Measurements from ENCODE around the gene FANCE. TPM values are rescaled to one million over a fixed set of nuclear protein-coding genes. Genes with fewer than 3 reads are reported as not detected.

Gene FANCE
- total RNA-seq, result 8.7 and 9.0 TPM in 2 replicates
- 3.7 and 4.1 TPM in 2 replicates for polyA plus RNA-seq

GRCh38 chr6:35452183-35453090 lies at the start of gene FANCE:
Gene FANCE (plus strand): TSS chr6:35452338. CDS start chr6:35452546, 208 bp downstream.
- WGBS (ENCODE audit: low lambda C conversion rate, missing lambda C conversion rate), result 3% methylated on average over 67 of the region's 87 CpGs
- no peaks in the 10 kb centered on the region for H4K20me1 ChIP-seq (ENCODE audit: insufficient read depth, poor library complexity, severe bottlenecking)
- H3K4me1 ChIP-seq (ENCODE audit: insufficient read depth), result peaks cover 16% of the 10 kb centered on the region
- TF ChIP-seq EZH2phosphoT487 (IDR thresholded peaks at IDR 0.05; ENCODE audit: low read depth, severe bottlenecking, unreplicated experiment) (no peak), EZH2 (IDR thresholded peaks at IDR 0.05; ENCODE audit: borderline replicate concordance) (no peak)
- TF ChIP-seq, protein P1, sequence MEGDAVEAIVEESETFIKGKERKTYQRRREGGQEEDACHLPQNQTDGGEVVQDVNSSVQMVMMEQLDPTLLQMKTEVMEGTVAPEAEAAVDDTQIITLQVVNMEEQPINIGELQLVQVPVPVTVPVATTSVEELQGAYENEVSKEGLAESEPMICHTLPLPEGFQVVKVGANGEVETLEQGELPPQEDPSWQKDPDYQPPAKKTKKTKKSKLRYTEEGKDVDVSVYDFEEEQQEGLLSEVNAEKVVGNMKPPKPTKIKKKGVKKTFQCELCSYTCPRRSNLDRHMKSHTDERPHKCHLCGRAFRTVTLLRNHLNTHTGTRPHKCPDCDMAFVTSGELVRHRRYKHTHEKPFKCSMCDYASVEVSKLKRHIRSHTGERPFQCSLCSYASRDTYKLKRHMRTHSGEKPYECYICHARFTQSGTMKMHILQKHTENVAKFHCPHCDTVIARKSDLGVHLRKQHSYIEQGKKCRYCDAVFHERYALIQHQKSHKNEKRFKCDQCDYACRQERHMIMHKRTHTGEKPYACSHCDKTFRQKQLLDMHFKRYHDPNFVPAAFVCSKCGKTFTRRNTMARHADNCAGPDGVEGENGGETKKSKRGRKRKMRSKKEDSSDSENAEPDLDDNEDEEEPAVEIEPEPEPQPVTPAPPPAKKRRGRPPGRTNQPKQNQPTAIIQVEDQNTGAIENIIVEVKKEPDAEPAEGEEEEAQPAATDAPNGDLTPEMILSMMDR (IDR thresholded peaks at IDR 0.05; ENCODE audit: poor library complexity), result no peak
- peak within 1 kb of the TSS; percentile 94 for H3K4me2 ChIP-seq
- no peaks in the 10 kb centered on the region for H3K9me3 ChIP-seq (ENCODE audit: low read depth)
- DNase-seq (ENCODE audit: low spot score), result peak; percentile 98
- no peaks in the 10 kb centered on the region for H3K9me2 ChIP-seq (replicated peaks; ENCODE audit: insufficient read depth)
- H3K4me3 ChIP-seq, result peak within 1 kb of the TSS; percentile 56
- H3K27ac ChIP-seq, result peak within 1 kb of the TSS; percentile 79
- peak within 1 kb of the TSS; percentile 73 for H2AFZ ChIP-seq
- peaks cover 15% of the 10 kb centered on the region for H3K79me2 ChIP-seq
- no peaks in the 10 kb centered on the region for H3K27me3 ChIP-seq
- no peaks in the 10 kb centered on the region for H3K36me3 ChIP-seq (replicated peaks; ENCODE audit: insufficient read depth, low read depth)

- DNase-seq (ENCODE audit: low spot score), result no peak
- Histone ChIP-seq H3K4me1 (ENCODE audit: insufficient read depth) (peaks cover 11% of the 10 kb centered on the region), H3K27ac (no peak overlapping the region), H3K36me3 (replicated peaks; ENCODE audit: insufficient read depth, low read depth) (no peaks in the 10 kb centered on the region), H3K4me2 (peak overlapping the region; percentile 53), H4K20me1 (ENCODE audit: insufficient read depth, poor library complexity, severe bottlenecking) (no peaks in the 10 kb centered on the region), H3K4me3 (no peak overlapping the region), H3K9me2 (replicated peaks; ENCODE audit: insufficient read depth) (no peaks in the 10 kb centered on the region), H2AFZ (no peak overlapping the region), H3K79me2 (peaks cover 7% of the 10 kb centered on the region), H3K9me3 (ENCODE audit: low read depth) (no peaks in the 10 kb centered on the region), H3K27me3 (no peaks in the 10 kb centered on the region)
- WGBS (ENCODE audit: low lambda C conversion rate, missing lambda C conversion rate), result 77% methylated on average over 5 of the region's 5 CpGs
- TF ChIP-seq EZH2 (IDR thresholded peaks at IDR 0.05; ENCODE audit: borderline replicate concordance), result no peak
- TF ChIP-seq, protein P1 (IDR thresholded peaks at IDR 0.05; ENCODE audit: poor library complexity), result no peak
- TF ChIP-seq EZH2phosphoT487 (IDR thresholded peaks at IDR 0.05; ENCODE audit: low read depth, severe bottlenecking, unreplicated experiment), result no peak
Measured at GRCh38 chr6:35402856-35403191, 49.3 kb upstream of the FANCE start.

GRCh38 chr6:35403544-35404442 lies 48.3 kb upstream of the FANCE start:
- Histone ChIP-seq H3K27ac (no peak overlapping the region), H3K79me2 (peaks cover 7% of the 10 kb centered on the region)
- 94% methylated on average over 8 of the region's 8 CpGs for WGBS (ENCODE audit: low lambda C conversion rate, missing lambda C conversion rate)

More at GRCh38 chr6:35403544-35404442, 48.3 kb upstream of the FANCE start:
- no peaks in the 10 kb centered on the region for H3K9me2 ChIP-seq (replicated peaks; ENCODE audit: insufficient read depth)
- no peaks in the 10 kb centered on the region for H3K27me3 ChIP-seq
- no peak overlapping the region for H3K4me2 ChIP-seq
- no peak overlapping the region for H3K4me3 ChIP-seq
- DNase-seq (ENCODE audit: low spot score), result no peak
- H2AFZ ChIP-seq, result no peak overlapping the region
- H4K20me1 ChIP-seq (ENCODE audit: insufficient read depth, poor library complexity, severe bottlenecking), result no peaks in the 10 kb centered on the region
- H3K36me3 ChIP-seq (replicated peaks; ENCODE audit: insufficient read depth, low read depth), result no peaks in the 10 kb centered on the region
- H3K4me1 ChIP-seq (ENCODE audit: insufficient read depth), result peaks cover 11% of the 10 kb centered on the region
- TF ChIP-seq, protein P1 (IDR thresholded peaks at IDR 0.05; ENCODE audit: poor library complexity), result no peak
- no peak for TF ChIP-seq EZH2phosphoT487 (IDR thresholded peaks at IDR 0.05; ENCODE audit: low read depth, severe bottlenecking, unreplicated experiment)
- no peak for TF ChIP-seq EZH2 (IDR thresholded peaks at IDR 0.05; ENCODE audit: borderline replicate concordance)
- H3K9me3 ChIP-seq (ENCODE audit: low read depth), result no peaks in the 10 kb centered on the region

Data from hepatocyte (in vitro differentiated cells).